ENCODE measurements around the gene RUNX2.
A peak's percentile ranks its signal among the peaks of the same experiment; 100 is the strongest.

The RUNX2 gene

DNA sequence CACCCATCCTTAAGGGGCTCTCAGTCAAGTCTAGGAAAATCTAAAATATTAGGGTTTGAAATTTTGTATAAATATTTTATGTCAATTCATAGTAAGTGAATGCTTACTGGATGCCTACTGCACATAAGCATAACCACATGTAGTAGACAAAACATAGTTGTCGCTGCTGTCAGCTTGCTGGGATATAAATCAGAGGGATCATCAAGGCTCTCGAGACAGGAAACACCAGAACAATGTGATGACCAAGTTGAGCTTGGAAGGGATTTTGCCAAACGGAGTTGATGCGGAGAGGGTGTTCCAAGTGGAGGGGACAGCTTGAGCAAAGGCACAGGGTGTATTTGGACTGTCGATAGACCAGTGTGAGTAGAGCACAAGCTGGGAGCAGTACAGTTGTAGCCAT lies 155.4 kb downstream of the RUNX2 start:
- H3K4me3 ChIP-seq (ENCODE audit: low read length) = no peak overlapping the region
- TF ChIP-seq, protein P1, sequence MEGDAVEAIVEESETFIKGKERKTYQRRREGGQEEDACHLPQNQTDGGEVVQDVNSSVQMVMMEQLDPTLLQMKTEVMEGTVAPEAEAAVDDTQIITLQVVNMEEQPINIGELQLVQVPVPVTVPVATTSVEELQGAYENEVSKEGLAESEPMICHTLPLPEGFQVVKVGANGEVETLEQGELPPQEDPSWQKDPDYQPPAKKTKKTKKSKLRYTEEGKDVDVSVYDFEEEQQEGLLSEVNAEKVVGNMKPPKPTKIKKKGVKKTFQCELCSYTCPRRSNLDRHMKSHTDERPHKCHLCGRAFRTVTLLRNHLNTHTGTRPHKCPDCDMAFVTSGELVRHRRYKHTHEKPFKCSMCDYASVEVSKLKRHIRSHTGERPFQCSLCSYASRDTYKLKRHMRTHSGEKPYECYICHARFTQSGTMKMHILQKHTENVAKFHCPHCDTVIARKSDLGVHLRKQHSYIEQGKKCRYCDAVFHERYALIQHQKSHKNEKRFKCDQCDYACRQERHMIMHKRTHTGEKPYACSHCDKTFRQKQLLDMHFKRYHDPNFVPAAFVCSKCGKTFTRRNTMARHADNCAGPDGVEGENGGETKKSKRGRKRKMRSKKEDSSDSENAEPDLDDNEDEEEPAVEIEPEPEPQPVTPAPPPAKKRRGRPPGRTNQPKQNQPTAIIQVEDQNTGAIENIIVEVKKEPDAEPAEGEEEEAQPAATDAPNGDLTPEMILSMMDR (conservative IDR thresholded peaks at IDR 0.05; ENCODE audit: low read length) = no peak
- peak; percentile 84 for DNase-seq (ENCODE audit: low read depth)

DNA sequence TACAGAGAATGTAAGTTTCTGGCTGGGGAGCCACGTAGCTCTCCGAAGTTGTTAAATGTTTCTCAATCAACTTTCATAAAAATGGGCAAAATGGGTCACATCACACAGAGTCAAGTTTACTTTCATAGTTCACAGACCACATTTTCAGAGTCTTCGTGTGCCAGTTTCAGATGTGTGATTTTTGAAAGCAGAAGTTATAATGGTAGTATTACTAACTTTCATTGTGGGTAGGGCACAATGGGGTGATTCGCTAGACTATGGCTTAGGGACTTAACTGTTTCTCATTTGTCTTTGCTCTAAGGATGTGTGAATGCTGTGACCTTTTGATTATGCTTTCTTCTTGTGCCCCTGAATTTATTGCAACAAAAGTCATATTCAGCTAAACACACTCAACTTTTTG lies 158.6 kb downstream of the RUNX2 start:
- no peak for DNase-seq (ENCODE audit: low read depth)
- TF ChIP-seq, protein P1 (conservative IDR thresholded peaks at IDR 0.05; ENCODE audit: low read length) = no peak
- H3K4me3 ChIP-seq (ENCODE audit: low read length) = no peak overlapping the region

DNA sequence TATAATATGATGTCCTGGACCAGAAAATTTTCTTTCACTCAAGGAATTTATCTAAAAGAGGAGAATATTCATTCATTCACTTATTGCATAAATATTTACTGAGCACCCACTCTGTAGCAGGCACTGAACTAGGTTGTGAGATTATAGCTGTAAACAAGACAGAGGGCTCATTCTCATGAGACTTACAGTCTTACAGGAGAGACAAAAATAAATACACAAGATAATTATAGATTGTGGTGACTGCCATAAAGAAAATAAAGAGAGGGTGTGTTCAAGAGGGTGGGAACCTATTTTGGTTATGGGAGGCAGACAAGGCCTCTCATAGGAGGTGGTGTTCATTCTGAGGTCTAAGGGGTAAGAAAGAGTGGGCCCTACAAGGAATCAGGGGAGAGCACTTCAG lies 159.5 kb downstream of the RUNX2 start:
- TF ChIP-seq, protein P1 (conservative IDR thresholded peaks at IDR 0.05; ENCODE audit: low read length) = no peak
- H3K4me3 ChIP-seq (ENCODE audit: low read length) = no peak overlapping the region
- no peak for DNase-seq (ENCODE audit: low read depth)

DNA sequence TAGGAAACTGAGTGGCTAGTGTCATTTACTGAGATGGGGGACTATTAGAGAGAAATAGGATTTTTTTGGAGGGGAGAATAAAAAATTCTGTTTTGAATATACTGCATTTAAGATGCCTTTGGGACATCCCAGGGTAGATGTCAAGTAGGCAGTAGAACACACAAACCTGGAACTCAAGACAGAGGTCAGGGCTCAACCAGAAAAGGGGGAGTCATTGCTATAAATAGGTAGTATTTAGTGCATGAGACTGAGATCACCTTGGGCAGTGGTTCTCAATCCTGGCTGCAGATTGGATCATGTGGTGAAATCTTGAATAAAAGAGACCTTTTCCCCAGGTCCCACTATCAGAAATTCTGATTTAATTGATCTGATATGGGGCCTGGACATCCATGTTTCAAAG lies 160.1 kb downstream of the RUNX2 start:
- no peak overlapping the region for H3K4me3 ChIP-seq (ENCODE audit: low read length)
- TF ChIP-seq, protein P1 (conservative IDR thresholded peaks at IDR 0.05; ENCODE audit: low read length) = no peak
- DNase-seq (ENCODE audit: low read depth) = no peak

DNA sequence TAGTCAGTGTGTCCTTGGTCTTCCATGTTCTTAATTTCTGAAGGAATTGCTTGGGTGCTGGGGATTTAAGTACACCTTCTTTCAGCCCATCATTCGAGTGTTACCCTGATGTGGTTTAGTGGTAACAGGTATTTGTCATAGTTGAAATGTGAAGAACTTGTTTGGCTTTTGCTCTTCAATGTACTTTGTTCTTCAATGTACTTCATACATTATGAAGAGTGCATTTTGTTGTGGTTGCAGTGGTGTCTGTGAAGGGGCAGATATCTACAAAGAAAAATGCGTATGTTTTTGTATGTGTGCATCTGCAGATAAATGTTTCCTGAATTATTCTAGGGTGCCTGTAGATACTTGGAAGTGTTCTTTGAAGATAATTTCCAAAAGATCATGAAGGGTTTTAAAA lies 160.8 kb downstream of the RUNX2 start:
- no peak overlapping the region for H3K4me3 ChIP-seq (ENCODE audit: low read length)
- TF ChIP-seq, protein P1 (conservative IDR thresholded peaks at IDR 0.05; ENCODE audit: low read length) = no peak
- DNase-seq (ENCODE audit: low read depth) = no peak

DNA sequence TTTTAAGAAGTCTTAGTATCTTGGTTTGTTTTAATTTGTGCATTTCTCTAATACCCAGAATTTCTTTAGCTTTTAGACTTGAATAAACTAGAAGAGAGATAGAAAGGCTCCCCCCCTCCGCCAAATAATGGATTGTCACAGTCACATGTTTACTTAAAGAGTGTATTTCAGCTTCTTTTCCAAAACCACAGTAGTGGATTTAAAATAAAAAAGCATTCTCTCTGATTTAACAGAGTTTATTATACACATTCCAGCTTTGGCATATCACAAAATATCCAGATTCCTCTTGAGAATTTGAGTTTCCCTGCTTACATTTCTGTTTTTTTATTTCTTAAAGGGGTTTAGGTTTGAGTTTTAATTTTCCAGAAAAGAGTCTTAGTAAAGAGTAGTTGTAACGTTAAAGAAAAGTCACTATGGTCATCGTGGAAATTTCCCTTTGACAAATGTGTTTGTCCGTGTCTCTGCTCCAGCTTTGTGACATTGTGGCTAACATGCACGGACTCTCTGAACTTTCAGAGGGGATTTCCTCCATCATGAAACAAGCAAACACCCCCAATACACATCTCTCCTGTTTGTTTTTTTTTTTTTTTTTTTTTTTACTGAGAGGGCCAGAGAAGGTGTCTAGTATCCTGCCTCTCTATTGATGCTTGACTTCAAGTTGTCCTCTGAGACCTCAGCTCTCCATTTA lies 163.1 kb downstream of the RUNX2 start:
- no peak overlapping the region for H3K4me3 ChIP-seq (ENCODE audit: low read length)
- TF ChIP-seq, protein P1 (conservative IDR thresholded peaks at IDR 0.05; ENCODE audit: low read length) = no peak
- no peak for DNase-seq (ENCODE audit: low read depth)

DNA sequence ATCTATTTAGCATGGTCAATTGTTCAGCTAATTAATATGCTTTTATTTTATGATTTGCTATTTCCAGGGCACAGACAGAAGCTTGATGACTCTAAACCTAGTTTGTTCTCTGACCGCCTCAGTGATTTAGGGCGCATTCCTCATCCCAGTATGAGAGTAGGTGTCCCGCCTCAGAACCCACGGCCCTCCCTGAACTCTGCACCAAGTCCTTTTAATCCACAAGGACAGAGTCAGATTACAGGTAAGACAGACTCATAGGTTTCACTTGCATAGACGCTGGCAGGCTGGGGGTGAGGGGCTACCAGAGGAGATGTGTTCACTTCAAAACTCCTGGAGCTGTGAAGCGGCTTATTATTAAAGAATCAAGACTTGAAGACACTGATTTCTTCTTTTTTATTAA lies 163.7 kb downstream of the RUNX2 start:
- DNase-seq (ENCODE audit: low read depth) = no peak
- TF ChIP-seq, protein P1 (conservative IDR thresholded peaks at IDR 0.05; ENCODE audit: low read length) = no peak
- no peak overlapping the region for H3K4me3 ChIP-seq (ENCODE audit: low read length)

All from AG10803 (cell line).